GM11168 (cell line): ENCODE results near the gene TMEM181.
"Not testable (repeated sequence)": the region's sequence is repeated elsewhere in the genome, so short reads cannot be mapped to it uniquely, and the experiment has no call there.

Experiments used
- in situ Hi-C: fragments of 300-500 bp; cut with MboI; formaldehyde crosslinking; loops from one replicate; pipeline ENCODE4 v1.12.0; 2022; ENCODE audit warnings: low sequenced_read_pairs; ENCODE audit not compliant: unreplicated experiment

TMEM181 gene

DNA sequence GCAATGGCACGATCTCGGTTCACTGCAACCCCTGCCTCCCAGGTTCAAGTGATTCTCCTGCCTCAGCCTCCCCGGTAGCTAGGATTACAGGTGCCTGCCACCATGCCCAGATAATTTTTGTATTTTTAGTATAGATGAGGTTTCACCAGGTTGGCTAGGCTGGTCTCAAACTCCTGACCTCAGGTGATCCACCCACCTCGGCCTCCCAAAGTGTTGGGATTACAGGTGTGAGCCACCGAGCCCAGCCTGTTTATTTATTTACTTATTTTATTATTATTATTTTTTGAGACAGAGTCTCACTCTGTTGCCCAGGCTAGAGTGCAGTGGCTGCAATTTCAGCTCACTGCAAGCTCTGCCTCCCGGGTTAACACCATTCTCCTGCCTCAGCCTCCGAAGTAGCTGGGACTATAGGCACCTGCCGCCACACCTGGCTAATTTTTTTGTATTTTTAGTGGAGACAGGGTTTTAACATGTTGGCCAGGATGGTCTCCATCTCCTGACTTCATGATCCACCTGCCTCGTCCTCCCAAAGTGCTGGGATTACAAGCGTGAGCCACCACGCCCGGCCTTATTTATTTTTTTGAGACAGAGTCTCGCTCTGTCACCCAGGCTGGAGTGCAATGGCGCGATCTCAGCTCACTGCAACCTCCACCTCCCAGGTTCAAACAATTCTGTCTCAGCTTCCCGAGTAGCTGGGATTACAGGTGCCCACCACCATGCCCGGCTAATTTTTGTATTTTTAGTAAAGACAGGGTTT is 92.3 kb downstream of the TMEM181 start:
- in situ Hi-C loops, result not testable (repeated sequence)

DNA sequence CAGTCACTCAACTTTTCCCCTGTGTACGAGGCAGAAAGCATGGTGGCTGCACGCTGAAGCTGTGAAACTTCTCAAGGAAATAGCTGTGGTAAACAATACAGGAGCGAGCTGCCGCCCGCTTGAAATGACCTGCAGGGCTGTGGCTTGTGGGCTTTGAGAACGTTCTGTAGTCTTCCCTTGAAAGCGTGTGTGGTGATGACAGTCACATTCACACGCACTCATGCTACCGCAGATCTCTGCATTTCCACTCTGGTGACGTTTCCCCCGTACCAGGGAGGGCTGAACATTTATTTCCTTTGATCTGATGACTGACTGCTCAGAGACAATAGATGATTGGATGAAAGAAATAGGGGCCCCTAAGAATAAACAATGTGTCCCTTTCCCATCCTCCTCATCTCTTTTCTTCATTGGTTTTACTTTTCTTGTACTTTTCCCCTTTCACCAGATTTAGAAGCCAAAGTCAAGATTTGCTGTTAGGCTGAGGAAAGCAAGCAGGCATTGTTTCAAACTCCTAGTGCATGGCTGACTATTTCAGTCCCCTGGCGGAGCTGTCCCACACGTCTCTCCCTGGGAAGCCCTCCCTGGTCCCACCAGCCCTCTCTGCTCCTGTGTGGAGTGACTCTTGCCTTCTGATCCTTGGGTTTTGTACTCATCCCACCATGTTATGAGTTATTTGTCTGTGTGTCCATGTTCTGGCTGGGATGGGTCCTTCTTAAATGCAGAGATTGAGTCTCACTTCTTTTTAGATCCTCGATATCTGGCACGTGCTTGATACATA is 93.9 kb downstream of the TMEM181 start:
- in situ Hi-C loops, result no loop called here

- in situ Hi-C loops, result no loop called here
Measured at GRCh38 chr6:158654498-158654897, 94.6 kb downstream of the TMEM181 start.

- in situ Hi-C loops, result no loop called here
Measured at GRCh38 chr6:158654960-158655489, 95.1 kb downstream of the TMEM181 start.

GRCh38 chr6:158655569-158656450 is 95.9 kb downstream of the TMEM181 start:
- in situ Hi-C loops, result no loop called here

- in situ Hi-C loops, result not testable (repeated sequence)
Measured at GRCh38 chr6:158656986-158657385, 97.1 kb downstream of the TMEM181 start.

- in situ Hi-C loops, result no loop called here
Measured at GRCh38 chr6:158660333-158660754, 100.5 kb downstream of the TMEM181 start.

- in situ Hi-C loops, result no loop called here
Measured at GRCh38 chr6:158661156-158661685, 101.3 kb downstream of the TMEM181 start.

- in situ Hi-C loops, result no loop called here
Measured at GRCh38 chr6:158662607-158662953, 102.7 kb downstream of the TMEM181 start.

- in situ Hi-C loops, result no loop called here
Measured at GRCh38 chr6:158662954-158663624, 103.2 kb downstream of the TMEM181 start.

- in situ Hi-C loops, result no loop called here
Measured at GRCh38 chr6:158663625-158664165, 103.8 kb downstream of the TMEM181 start.

DNA sequence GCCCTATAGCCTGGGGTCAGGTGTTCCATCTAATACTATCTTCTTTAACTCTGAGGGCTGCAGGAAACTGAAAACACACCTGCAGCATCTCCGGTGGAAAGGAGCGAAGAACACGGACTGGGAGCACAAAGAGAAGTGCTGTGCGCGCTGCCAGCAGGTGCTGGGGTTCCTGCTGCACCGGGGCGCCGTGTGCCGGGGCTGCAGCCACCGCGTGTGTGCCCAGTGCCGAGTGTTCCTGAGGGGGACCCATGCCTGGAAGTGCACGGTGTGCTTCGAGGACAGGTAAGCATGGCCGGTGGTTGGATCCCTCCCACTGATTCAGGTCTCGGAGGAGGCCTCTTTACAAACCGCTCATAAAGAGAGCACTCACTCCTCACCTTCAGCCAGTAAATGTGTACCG is 105.4 kb downstream of the TMEM181 start:
- in situ Hi-C loops, result no loop called here

DNA sequence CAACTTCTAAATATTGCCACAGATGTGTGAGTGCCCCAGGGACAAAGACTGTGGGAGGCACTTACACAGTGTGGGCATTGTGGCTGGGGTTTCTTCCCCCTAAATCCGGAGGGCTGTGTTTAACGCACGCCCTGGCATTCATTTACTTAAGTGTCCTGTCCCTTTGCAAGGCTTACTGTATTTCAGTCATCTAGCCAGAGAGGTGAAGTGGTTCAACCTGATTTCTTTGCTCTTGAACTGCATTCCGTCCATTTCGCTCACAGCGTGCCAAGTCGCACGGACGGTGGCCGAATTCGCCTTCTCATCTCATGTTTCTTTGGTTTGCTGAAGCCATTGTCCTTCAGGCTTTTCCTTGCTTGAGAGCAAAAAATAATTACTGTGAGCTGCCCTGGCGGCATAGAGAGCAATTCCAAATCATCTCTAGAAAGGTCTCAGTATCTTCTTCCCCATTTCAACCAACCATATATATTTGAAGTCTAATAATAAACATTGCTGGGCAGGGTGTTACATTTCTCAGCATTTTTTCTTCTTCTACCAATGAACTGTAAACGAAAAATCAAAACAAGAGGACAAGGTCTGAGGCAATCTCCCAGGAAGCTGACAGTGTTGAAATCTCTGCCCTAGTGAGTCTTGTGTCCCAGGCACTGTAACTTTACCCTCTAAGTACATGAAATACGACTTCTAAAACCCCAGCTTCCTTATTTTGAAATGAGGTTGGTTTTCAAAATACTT is 106.9 kb downstream of the TMEM181 start:
- in situ Hi-C loops, result no loop called here

- in situ Hi-C loops, result no loop called here
Measured at GRCh38 chr6:158667360-158667981, 107.6 kb downstream of the TMEM181 start.

DNA sequence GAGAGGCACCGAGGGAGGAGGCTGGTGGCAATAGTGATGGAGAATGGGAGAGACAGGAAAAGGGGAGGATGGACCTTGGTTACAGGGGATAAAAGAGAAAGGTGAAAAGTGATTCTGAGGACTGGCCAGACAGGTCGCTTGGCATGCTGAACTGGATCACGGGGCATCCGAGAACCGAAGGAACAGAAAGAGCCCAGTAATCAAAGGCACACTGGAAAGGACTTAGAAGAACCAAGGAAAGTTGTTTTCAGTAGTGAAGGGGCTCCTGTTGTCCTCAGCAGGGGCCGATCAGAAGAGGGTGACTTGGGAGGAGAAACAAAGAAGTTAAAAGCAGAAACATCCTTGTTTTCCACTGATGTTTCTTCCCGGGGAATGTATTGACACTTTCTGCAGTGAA is 108.8 kb downstream of the TMEM181 start:
- in situ Hi-C loops, result no loop called here

- in situ Hi-C loops, result no loop called here
Measured at GRCh38 chr6:158669145-158670035, 109.5 kb downstream of the TMEM181 start.

DNA sequence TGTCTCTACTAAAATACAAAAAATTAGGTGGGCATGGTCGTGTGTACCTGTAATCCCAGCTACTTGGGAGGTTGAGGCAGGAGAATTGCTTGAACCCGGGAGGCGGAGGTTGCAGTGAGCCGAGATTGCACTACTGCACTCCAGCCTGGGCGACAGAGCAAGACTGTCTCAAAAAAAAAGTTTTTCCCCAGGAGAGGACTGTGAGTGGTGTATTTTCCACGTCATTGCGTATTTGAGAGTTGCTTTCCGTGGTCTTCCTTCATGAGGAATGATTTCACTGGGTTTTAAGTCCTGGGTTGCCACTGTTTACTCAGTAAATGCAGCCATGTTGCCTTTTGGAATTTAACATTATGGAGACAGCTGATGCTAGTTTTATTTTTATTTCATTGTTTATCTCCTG is 112.2 kb downstream of the TMEM181 start:
- in situ Hi-C loops, result not testable (repeated sequence)
